ENCODE results near the gene FSD1.

- TF ChIP-seq EZH2 (IDR thresholded peaks at IDR 0.05) (no peak), CTCF (IDR thresholded peaks at IDR 0.05) (no peak), EZH2phosphoT487 (IDR thresholded peaks at IDR 0.05) (no peak)
Observed at GRCh38 chr19:4305257-4305612, 837 bp downstream of the FSD1 start.
